Uterus (tissue), 4 donors: Measurements from ENCODE around the gene CAPZA1. TPM values are rescaled to one million over a fixed set of nuclear protein-coding genes. Genes with fewer than 3 reads are reported as not detected.
A peak's percentile ranks its signal among the peaks of the same experiment; 100 is the strongest.

Experiments used
- DNase-seq, 2 donors: peaks; one replicate each; pipeline ENCODE4 v3.0.0-alpha.2; 2019 to 2020
- H3K27ac ChIP-seq, 2 donors: fragments of 200-600 bp; sonication (generic); 1 replicate in 1 of 2; 2 replicates in 1 of 2; pipeline ENCODE4 v1.5.1; 2016 to 2018
- H3K27me3 ChIP-seq, 2 donors: fragments of 200-600 bp; sonication (generic); one replicate each; pipeline ENCODE4 v1.5.1; 2018 to 2019; ENCODE audit warnings: control low read depth in 1 of 2
- H3K36me3 ChIP-seq, 2 donors: fragments of 200-600 bp; sonication (generic); one replicate each; pipeline ENCODE4 v1.5.1; 2019; ENCODE audit warnings: control low read depth in 1 of 2
- H3K4me1 ChIP-seq, 2 donors: fragments of 200-600 bp; sonication (generic); one replicate each; pipeline ENCODE4 v1.5.1; 2018 to 2019; ENCODE audit warnings: control low read depth in 1 of 2
- H3K4me3 ChIP-seq, 2 donors: fragments of 200-600 bp; sonication (generic); 1 replicate in 1 of 2; 2 replicates in 1 of 2; pipeline ENCODE4 v1.5.1; 2018 to 2019; ENCODE audit warnings: mild to moderate bottlenecking in 1 of 2
- H3K9me3 ChIP-seq, 2 donors: fragments of 200-600 bp; sonication (generic); one replicate each; pipeline ENCODE4 v1.5.1; 2019; ENCODE audit warnings: control low read depth in 1 of 2
- POLR2A ChIP-seq, 2 donors: fragments of 450-650 bp; IDR thresholded peaks; one replicate each; pipeline ENCODE4 v1.6.1; 2016; ENCODE audit warnings: antibody characterized with exemption in 2 of 2, mild to moderate bottlenecking in 1 of 2, moderate library complexity in 1 of 2
- intact Hi-C: fragments of 100-400 bp; cut with DNase I; formaldehyde crosslinking; loops from one replicate; pipeline ENCODE4 v1.15.1; 2023; ENCODE audit warnings: low total_unique reads
- total RNA-seq, 4 donors: library from RNA; depleted of rRNA in 3 of 4; stranded (reverse); fragments of >200 nt in 3 of 4; gene quantifications; one replicate each; pipeline versions ENCODE4 v1.1.0 to v1.2.4, GENCODE V29; 2014 to 2023
- TF ChIP-seq, protein P1 (sequence below), 4 experiments: fragments of 200-600 bp in 2 of 4; fragments of 450-650 bp in 2 of 4; sonication (generic) in 2 of 4; IDR thresholded peaks; one replicate each; pipeline ENCODE4 v1.5.1; 2016 to 2019; ENCODE audit warnings: antibody characterized with exemption in 4 of 4, mild to moderate bottlenecking in 2 of 4, moderate library complexity in 1 of 4
- donor health status: DM: yes; HTN: yes; CAD: no.

Gene CAPZA1
- total RNA-seq, 4 donors from 2014 or later, result 60.6 to 503 (median 151) TPM

DNA sequence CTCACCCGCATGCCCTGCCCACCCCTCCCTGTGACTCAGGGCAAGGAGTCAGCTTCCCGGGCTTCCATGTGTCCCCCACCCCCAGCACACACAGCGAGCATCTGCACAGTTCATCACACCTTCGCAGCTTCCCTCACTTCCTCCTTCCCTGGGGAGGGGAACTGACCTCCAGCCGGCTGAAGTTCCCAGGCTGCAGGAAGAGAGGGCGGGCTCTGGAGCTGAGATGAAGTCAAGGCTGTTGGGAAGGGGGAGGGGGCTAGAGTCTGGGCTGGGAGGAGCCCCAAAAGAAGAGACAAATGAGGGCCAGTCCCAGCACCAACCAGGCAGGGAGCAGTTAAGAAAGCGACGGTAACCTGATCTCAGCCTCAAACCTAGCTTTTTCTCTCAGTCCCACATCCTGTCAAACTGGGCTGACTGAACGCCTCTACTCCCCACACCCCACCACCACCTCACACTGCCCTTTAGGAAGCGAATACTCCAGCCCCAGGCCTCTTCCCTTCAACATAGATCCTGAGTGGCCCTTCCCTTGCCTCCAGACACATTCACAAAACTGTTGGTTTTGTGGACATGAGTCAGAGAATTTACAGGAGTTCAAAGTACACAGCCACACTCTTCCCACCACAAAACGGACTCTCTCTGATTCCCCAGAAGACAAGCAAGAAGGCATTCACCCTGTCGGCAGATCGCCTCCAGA lies 85.4 kb downstream of the CAPZA1 start:
- peak; percentile 90 to 96 for DNase-seq
- Histone ChIP-seq H3K27me3 (no peaks in the 10 kb centered on the region), H3K4me1 (peaks cover 15 to 23% of the 10 kb centered on the region in 2 donors), H3K9me3 (no peaks in the 10 kb centered on the region), H3K27ac (peak overlapping the region; percentile 97), H3K36me3 (no peaks in the 10 kb centered on the region), H3K4me3 (peak overlapping the region; percentile 78 to 99)
- peak; percentile 83 to 95 for TF ChIP-seq POLR2A (IDR thresholded peaks at IDR 0.05)
- TF ChIP-seq, protein P1, sequence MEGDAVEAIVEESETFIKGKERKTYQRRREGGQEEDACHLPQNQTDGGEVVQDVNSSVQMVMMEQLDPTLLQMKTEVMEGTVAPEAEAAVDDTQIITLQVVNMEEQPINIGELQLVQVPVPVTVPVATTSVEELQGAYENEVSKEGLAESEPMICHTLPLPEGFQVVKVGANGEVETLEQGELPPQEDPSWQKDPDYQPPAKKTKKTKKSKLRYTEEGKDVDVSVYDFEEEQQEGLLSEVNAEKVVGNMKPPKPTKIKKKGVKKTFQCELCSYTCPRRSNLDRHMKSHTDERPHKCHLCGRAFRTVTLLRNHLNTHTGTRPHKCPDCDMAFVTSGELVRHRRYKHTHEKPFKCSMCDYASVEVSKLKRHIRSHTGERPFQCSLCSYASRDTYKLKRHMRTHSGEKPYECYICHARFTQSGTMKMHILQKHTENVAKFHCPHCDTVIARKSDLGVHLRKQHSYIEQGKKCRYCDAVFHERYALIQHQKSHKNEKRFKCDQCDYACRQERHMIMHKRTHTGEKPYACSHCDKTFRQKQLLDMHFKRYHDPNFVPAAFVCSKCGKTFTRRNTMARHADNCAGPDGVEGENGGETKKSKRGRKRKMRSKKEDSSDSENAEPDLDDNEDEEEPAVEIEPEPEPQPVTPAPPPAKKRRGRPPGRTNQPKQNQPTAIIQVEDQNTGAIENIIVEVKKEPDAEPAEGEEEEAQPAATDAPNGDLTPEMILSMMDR (IDR thresholded peaks at IDR 0.05), result peak in 1 of 4 experiments; percentile 9
- intact Hi-C loops, result loop anchor here (10.0 kb wide), 1 partner anchor 90 kb away; the partner anchor contains the start of genes CAPZA1 and ST7L

DNA sequence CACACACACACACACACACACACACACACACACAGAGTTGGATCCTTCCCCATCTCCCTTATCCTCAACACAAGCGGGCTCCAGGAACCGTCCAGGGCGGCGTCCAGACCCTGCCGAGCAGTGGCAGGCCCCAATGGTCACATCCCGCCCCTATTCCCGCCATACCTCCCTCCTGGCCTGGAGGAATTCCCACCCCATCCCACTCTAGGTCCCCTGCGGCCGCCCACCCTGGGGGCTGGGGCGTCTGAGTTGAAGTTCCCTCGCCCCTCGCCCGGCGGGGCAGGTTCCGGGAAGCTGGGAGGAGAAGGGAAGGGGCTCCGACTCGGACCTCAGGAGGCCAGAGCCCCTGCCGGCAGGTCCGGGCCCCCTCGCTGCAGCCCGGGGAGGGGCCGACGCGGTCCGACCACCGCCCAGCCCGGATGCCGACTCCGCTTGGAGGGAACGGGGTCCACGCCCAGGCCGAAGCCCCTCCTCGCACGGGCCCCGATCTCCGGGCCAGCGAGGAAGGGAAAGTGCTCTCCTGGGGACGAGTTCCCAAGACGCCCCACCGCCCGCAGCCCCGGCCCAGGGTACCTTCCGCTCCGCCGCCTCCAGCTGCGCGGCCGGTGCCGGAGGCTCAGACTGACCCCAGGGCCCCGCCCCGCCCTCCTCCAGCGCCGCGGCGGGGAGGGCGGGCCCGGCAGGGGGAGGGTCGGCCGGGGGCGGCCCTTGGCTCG lies 87.0 kb downstream of the CAPZA1 start, which contains the start of gene RHOC:
Gene RHOC, minus strand, starts transcription at position 623 of the 716 bp plus-strand sequence. CDS start 3,328 bp downstream, outside the sequence.
- H3K27ac ChIP-seq, result peak within 1 kb of the TSS; percentile 97
- intact Hi-C loops, result loop anchor here (10.0 kb wide), 1 partner anchor 92 kb away; the partner anchor contains the start of genes CAPZA1 and ST7L
- peak; percentile 83 to 95 for TF ChIP-seq POLR2A (IDR thresholded peaks at IDR 0.05)
- TF ChIP-seq, protein P1 (IDR thresholded peaks at IDR 0.05), result no peak
- H3K4me1 ChIP-seq, result peaks cover 8 to 15% of the 10 kb centered on the region in 2 donors
- H3K9me3 ChIP-seq, result no peaks in the 10 kb centered on the region
- H3K27me3 ChIP-seq, result no peaks in the 10 kb centered on the region
- no peaks in the 10 kb centered on the region for H3K36me3 ChIP-seq
- H3K4me3 ChIP-seq, result peak within 1 kb of the TSS; percentile 78 to 99
- DNase-seq, result peak; percentile 68 to 74

DNA sequence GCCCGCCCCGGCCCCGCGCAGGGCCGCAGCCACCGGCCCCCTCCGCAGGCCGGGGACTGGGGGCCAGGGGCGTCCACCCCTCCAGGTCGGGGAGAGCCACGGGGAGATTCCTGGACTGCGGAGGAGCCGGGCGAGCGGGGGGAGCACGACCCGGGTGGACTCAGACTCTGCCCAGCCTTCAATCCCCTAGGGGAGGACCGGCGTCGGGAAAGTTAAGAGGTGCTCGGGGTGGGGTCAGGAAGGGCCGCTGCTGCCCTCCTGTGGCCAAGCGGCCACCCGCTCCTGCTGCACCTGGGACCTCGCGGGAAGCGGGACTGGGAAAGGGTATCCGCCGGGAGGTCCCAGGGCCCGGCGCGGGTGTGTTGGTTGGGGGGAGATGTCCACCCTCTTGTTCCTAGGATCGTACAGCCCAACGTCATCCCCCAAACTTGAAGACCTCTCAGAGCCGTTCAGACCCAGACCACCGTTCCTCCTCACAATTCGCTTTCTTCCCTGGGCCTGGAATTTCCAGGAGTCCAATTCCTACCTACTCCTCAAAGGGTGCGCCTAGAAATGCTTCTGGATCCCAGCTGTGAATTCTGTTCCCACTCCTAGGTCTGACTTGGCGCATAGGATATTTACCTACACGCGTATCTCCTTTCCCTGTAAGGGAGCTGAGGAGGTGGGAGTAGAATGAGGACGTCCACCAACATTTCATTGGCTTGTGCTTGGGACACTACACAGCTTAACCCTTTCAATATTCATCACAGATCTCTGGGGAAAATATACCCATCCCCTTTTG lies 87.8 kb downstream of the CAPZA1 start:
- no peak for TF ChIP-seq POLR2A (IDR thresholded peaks at IDR 0.05)
- TF ChIP-seq, protein P1 (IDR thresholded peaks at IDR 0.05), result peak; percentile 92 to 97 (median 96)
- H3K27me3 ChIP-seq, result no peaks in the 10 kb centered on the region
- H3K9me3 ChIP-seq, result no peaks in the 10 kb centered on the region
- no peaks in the 10 kb centered on the region for H3K36me3 ChIP-seq
- intact Hi-C loops, result loop anchor here (10.0 kb wide), 1 partner anchor 93 kb away; the partner anchor contains the start of genes CAPZA1 and ST7L
- H3K4me3 ChIP-seq, result peak overlapping the region; percentile 78 to 99
- H3K27ac ChIP-seq, result peak overlapping the region; percentile 97
- peak; percentile 90 to 92 for DNase-seq
- peaks cover 6 to 7% of the 10 kb centered on the region in 2 donors for H3K4me1 ChIP-seq

DNA sequence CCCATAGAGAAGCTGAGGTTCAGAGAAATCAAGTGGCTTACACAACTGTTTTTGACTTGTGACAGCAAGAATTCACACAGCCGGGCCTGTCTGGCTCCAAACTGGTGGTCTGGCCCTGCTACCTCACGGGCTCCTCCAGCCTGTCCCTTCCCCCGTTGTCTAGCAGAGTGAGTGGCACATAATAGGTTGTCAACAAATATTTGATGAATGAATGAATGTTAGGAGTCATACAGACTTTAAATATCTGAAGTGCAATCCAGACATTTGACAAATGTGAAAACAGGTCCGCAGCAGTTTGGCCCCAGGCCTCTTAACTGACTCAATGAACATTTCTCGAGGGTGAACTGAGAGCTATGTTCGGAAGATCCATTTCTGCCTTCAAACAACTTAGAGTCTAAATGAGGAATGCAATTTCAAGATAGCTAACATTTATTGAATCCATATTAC lies 88.4 kb downstream of the CAPZA1 start:
- Histone ChIP-seq H3K4me3 (no peak overlapping the region), H3K27me3 (no peaks in the 10 kb centered on the region)

More for the DNA sequence above, 88.4 kb downstream of the CAPZA1 start:
- no peak for DNase-seq
- peaks cover 6% of the 10 kb centered on the region in 2 donors for H3K4me1 ChIP-seq
- no peaks in the 10 kb centered on the region for H3K36me3 ChIP-seq
- no peaks in the 10 kb centered on the region for H3K9me3 ChIP-seq
- peak overlapping the region; percentile 97 for H3K27ac ChIP-seq
- TF ChIP-seq, protein P1 (IDR thresholded peaks at IDR 0.05), result no peak
- TF ChIP-seq POLR2A (IDR thresholded peaks at IDR 0.05), result no peak
- intact Hi-C loops, result loop anchor here (10.0 kb wide), 1 partner anchor 93 kb away; the partner anchor contains the start of genes CAPZA1 and ST7L
